NCI-H774 (cell line): ENCODE results near the gene KCNK13.

Source experiments
- DNase-seq: peaks from one replicate; lab custom pipeline; 2025; lab: John Stamatoyannopoulos, UW

KCNK13 gene

DNA sequence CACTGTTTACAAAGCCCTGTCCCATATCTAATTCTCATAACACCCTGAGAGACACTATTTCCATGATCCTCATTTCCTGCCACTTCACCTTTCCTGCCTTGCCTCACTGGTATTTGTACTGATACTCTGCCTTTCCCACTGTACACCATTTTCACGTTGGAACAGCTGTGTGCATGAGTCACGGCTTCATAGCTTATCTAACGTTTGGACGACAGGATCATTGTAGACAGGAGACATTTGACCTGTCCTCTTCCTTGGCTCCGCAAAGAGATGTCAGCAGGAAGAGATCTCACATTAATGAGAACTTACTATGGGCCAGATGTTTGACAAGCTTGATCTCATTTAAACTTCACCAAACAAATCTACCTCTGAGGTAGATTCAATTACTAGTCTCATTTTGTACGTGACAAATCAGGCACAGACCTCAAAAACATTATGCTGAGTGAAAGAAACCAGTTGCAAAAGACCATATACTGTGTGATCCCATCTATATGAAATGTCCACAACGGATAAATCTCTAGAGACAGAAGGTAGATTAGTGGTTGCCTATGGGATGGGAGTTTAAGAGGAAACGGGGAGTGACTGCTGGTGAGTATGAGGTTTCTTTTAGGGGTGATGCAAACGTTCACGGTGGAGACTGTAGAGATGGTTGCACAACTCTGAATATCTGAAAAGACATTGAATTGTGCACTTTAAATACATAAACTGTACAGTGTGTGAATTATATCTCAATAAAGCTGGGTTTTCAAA is 71.2 kb downstream of the KCNK13 start:
- no peak for DNase-seq

DNA sequence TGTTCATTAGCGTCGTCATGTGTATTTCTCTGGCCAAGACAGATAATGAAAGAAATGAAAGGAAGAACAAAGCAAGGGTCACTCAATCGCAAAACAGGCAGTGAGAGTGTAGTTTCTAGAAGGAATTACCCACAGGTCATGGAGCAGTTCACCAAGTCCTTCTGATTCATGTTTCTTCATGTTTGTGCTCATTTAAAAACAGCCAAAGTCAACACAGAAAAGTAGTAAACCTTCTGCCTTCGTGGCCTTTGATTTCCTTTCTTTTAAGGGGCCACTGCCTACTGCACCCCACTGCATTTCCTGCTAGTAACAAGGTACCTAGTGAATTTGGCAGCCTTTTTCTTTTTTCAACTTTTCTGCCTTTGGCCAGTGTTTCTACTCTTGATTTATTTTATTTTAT is 75.1 kb downstream of the KCNK13 start:
- no peak for DNase-seq

DNA sequence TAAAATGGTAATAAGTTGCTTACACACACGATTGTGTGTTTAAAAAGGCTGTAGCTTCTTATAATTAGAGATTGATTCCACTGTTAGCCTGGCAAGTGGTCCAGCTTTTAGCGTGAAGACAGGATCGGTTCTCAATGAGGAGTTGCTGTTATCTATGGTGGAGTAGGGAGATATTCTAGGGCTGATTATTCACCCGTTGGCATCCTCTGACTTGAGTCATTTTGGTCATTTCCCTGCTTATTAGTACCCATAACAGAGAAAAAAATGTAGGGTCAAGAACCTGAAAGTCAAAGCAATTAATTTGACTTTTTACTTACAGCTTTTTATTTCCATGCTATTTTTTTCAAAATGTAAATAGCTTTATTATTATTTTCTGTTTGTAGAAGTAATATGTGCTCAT is 76.0 kb downstream of the KCNK13 start:
- no peak for DNase-seq

DNA sequence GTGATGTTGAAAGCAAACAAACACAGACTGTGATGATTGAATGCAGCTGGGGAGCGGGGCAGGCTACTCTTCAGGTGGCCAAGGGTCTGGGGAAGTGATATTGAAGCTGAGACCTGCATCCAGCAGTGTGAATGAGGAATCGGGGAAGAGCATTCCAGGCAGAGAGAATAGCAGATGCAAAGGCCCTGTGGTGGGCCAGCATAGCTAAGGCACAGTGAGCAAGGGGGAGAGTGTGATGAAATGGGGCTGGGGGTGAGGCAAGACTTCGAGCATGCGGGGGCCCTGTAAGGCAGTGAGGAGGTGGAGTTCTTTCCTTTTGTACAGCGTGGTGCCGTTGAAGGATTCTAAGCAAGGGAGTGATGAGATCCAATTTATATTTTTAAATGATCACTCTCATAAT is 77.4 kb downstream of the KCNK13 start:
- no peak for DNase-seq

DNA sequence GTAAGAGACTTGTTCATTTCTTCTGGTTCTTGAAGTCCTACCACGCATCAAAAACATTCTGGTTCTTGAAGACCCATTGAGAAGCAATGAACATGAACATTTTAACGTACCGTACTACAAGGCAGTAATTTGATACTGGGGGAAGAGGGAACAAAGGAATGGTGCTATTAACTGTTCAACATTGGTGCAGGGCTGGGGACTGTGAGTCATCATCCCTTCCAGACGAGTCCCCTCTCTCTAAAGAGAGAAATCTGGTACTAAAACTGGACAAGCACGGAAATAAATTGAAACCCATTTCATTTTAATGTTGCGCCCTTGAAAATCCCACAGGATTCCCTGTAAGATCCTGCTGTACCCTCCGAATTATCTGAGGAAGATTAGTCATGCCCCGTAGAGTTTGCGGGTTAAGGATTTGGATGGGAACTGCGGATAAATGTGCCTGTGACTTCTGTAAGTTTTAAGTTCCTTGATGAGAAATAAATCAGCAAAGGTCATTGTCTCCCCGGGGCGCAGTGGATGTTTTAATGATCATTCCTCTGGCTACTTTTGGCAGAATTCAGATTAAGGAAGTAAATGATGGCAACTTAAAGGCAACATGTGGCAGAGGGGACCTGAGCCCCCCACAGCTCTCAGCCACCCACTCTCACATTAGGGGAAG is 78.6 kb downstream of the KCNK13 start:
- no peak for DNase-seq

DNA sequence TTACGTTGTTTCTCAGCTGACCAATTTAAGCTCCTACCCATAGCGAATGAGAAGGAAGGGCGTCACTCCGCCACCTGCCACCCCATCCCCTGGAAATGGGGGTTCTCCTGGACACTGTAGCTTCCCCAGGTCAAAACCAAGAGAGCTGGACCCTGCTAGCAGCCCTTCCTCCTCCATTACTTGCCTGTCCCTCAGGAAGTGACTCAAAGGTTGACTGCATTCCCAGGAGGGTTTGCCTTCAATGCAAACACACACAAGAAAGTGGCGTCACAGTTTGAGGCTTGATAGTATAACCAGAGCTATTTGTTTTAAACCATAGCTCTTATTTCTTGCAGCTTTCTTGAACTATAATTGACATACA is 79.1 kb downstream of the KCNK13 start:
- no peak for DNase-seq

DNA sequence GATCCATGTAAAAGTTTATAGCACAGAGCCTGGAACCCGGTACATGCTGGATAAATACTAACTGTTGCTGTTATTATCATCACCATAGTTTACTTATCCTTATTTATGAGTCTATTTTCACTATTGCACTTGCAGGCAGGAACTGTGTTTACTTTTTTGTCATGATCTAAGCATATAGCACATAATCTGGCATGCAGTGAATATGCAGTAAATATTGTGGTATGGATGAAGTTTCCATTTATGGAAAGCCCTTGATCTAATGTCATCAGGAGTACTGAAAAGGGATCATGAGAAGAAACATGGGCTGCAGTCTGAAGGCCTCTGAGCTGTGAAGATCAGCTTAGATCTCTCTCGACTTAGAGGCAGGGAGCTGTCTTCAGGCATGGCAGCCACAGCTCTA is 91.6 kb downstream of the KCNK13 start:
- no peak for DNase-seq

DNA sequence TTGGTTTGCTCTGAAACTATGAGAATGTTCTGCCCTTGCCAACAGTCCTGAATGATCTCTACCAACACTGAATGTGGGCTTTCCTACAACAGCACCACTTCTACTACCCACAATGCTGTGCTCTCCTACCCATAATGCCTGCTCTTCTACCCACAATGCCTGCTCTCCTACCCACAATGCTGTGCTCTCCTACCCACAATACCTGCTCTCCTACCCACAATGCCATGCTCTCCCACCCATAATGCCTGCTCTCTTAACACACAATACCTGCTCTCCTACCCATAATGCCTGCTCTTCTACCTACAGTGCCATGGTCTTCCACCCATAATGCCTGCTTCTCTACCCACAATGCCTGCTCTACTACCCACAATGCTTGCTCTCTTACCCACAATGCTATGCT is 92.3 kb downstream of the KCNK13 start:
- no peak for DNase-seq

DNA sequence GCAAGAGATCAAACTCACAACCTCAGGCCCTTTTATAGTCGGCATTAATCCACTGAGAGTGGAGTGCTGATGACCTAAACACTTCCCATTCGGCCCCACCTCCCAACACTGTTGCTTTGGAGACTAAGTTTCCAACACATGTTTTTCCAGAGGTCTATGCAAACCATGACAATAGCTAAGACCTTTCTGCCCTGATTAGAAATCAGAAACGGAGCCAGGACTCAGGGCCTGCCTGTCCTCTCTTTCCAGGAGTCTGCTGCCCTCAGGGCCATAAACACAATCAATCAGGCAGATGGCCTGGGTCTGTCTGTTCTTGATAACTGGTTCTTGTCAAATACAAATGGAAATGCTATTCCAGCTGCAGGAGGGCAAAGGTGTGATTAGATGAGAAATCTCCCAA is 97.4 kb downstream of the KCNK13 start:
- DNase-seq: no peak

DNA sequence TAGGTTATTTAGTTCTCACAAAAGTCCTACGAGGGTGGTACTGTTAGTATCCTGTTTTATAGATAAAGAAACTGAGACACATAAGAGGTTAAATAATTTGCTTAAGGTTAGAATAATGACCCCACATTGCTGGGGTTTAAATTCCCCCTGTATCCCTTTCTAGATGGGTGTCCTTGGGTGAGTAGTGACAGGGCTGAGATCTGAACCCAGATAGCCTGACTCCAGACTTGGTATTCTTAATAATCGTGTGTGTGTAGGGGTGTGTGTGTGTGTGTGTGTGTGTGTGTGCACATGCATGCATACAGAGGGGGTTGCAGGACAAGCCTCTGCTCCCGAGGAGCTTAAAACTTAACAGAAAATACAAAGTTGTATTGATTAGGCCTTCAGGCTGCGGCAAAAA is 97.9 kb downstream of the KCNK13 start:
- DNase-seq: no peak

DNA sequence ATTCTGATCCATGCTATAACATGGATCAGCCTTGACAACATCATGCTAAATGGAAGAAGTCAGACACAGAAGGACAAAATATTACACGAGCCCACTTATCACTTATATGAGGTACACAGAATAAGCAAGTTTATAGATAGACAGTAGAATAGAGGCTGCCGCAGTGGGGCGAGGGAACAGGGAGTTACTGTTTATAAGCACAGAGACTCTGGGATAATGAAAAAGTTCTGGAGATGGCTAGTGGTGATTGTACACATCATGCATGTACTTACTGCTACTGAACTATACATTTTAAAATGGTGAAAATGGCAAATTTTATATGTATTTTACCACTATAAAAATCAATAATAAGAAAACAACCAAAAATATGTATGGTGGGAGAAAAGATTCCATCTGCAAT is 99.3 kb downstream of the KCNK13 start:
- DNase-seq: no peak

DNA sequence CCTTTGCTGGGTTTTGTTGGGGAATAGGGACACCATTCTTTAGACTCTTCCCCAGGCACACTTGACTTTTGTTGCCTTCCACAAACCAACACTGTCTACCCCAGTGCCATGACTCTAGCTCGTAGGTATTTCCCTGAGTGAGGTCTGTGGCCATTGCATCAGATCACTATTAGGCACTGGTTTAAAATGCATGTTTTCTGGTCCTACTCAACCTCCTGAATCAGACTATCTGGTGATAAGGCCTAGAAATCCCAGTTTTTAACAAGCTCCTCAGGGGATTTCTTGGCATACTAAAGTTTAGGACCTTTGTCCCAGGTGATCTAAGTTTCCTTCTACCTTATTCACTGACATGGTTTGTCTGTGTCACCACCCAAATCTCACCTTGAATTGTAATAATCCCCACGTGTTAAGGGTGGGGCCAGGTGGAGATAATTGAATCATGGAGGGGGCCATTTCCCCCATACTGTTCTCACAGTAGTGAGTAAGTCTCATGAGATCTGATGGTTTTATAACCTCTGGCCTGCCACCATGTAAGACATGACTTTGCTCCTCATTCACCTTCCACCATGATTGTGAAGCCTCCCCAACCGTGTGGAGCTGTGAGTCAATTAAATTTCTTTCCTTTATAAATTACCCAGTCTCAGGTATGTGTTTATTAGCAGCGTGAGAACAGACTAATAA is 106.8 kb downstream of the KCNK13 start:
- no peak for DNase-seq

DNA sequence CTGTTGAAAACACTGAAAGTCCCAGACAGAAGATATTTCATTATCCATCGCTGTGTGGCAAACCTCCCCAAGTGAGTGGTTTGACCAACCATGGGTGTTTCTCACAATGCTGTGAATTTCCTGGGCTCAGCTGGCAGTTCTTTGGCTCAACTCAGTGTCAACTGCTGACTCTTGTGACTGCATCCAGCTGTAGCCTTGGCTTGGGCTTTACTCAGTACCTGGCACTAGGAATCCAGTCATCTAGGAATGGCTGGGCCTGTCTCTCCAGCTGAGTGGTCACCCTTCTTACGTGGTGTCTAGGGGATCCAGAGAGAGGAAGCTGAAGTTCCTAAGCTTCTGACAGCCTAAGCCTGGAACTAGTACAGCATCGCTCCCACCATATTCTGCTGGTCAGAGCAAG is 113.8 kb downstream of the KCNK13 start:
- no peak for DNase-seq

DNA sequence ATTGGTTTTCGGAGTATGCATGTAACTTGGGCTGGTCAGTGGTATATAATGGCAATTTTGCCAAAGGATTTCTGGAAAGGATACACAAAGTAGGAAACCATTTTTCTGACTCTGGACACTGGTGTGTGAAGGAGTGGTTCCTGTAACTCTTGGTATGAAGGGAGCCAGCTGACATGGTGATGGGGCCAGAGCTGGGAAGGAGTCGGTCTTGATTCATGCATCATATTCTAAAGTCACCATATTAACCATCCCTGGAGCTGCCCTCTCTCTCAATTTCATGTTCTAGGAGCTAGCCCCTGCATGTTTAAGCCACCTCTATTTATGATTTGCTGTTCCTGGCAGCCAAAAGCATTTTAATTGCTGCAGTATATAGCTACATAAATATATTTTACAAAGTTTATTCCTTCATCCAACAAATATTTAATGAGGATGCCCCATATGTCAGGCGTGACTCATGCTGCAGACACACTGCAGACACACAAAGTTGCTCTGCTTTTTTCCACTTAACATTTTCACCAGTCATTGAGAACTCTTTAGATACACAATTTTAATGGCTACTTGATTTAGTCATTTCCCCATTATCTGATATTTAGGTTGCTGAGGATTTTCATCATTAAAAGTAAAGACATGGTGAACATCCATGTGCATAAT is 115.9 kb downstream of the KCNK13 start:
- DNase-seq: no peak

DNA sequence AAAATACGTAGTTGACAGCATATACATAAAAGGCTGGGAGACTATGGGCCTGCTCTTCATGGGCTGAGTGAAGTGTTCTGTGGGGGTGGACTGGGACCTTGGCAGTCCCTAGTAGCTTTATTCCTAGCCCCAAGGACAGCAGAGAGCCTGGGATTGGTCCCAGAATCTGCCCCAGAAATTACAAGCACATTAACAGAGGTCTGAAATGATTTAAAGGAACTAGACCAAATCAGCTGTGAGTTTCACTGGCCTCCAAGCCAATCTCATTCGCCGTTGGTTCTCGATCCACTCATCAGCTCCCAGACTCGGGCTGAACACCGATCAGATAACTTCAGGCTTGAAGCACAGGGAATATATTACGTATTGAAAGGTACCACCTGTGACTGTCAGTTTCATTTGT is 117.6 kb downstream of the KCNK13 start:
- DNase-seq: no peak

DNA sequence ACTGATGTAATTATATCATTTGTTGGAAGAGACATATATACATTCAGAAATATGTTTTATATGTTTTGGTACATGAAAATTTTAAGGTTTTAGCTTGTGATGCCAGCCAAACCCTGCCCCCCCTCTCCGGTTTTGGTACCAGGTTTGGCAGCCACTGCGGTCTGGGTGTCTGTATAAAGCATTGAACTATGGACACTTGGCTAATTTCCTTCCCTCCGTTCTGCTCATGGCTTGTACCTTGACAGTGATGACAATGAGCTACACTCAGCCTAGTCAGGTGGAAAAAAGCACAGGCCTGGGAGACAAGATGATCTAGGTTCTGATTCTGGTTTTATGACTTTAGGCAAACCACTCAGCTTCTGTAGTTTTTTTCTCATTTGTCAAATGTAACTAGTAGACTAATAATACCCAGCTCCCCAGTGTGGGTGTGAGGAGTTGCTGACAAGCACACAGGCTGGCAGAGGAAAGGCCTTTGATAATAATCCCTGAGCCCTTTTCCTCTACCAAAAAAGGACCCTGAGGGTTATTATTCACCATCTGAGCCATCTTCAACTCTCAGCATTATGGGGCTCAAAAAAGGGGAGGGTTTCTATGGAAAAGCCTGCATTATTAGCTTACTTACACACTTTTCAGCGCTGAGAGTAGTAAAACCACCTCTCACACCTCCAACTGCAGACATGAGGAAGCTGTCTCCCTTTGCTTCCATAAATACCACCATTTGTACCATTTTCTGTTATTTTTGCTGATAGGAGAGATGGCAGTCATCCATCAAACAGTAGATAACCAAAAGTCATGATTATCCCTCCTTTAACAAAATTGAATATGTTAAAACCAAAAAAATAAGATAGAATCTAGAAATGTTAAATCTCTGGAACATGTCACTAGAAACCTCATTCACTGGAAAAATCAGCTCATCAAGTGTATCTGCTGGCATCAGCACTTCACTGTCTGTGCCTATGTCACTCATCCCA is 118.3 kb downstream of the KCNK13 start:
- no peak for DNase-seq

DNA sequence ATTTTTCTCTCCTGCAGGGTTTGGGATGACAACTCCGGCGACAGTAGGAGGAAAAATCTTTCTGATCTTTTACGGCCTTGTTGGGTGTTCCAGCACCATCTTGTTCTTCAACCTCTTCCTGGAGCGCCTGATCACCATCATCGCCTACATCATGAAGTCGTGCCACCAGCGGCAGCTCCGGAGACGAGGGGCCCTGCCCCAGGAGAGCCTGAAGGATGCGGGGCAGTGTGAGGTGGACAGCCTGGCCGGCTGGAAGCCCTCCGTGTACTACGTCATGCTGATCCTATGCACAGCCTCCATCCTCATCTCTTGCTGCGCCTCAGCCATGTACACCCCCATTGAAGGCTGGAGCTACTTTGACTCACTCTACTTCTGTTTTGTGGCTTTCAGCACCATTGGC is 122.3 kb downstream of the KCNK13 start:
- DNase-seq: no peak

DNA sequence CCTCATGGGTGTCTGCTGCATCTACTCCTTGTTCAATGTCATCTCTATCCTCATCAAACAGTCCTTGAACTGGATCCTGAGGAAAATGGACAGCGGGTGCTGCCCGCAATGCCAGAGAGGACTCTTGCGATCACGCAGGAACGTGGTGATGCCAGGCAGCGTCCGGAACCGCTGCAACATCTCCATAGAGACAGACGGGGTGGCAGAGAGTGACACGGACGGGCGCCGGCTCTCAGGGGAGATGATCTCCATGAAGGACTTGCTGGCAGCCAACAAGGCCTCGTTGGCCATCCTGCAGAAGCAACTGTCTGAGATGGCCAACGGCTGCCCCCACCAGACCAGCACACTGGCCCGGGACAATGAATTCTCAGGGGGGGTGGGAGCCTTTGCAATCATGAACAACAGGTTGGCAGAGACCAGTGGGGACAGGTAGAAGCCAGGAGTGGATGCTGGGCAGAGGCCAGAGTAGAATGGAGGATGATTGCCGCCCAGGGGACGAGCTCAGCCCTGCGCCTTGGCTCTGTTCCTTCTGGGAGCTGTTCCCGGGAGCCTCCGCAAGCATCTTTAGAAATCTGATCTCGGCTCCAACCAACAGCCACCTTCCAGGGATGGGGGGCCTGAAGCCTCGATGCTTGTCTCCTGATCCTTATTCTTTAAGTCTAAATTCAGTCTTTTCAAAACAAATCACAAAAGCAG is 122.9 kb downstream of the KCNK13 start:
- DNase-seq: no peak

DNA sequence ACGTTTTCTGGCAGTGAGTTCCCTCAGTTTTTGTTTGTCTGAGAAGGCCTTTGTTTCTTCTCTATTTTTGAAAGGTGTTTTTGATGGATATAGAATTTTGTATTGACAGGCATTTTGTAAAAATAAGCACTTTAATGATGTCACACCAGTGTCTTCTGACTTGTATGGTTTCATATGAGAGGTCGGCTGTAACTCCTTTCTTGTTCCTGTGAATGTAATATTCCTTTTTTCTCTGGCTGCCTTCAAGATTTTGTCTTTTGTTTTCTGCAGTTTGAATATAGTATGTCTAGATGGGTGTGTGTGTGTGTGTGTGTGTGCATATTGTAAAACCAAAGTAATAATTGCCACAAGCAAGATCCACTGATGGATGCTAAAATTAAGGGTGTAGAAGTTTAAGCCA is 126.8 kb downstream of the KCNK13 start:
- no peak for DNase-seq

DNA sequence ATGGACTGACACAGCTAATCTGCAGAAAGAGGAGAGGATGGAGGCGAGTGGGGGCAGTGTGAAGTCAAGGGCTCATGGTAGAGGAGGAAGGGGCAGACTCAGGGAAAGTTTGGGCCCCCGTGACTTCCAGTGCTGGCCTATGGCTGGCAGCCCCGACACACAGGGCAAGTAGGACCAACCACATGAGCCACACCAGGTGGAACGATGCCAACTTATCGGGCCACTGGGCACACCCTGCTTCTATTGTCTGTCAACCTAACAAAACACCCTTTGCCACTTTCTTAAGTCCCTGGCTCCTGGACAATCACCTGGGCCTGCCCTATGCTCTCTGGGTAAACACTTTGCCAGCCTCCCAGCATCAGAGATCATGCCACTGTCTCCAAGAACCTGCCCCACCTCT is 129.4 kb downstream of the KCNK13 start:
- DNase-seq: no peak

DNA sequence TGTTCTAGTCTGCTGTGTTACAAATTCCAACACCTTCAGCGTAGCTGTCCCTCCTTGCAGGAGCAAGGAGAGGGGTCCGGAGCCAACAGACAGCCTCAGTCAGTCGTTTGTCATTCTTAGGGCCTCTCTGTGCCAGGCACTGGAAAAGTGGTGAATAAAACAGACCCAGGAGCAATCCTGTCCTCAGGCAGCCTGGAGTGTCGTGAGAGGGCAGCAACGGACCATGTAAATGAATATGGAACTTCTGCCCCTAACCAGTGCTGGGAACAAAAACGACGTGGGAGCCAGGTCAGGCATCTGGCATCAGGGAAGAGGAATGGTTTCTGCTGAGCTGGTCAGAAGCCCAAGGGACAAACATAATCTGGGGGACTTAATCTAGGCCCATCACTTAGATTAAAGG is 129.8 kb downstream of the KCNK13 start:
- DNase-seq: no peak
